Ovary (tissue), 9 donors: ENCODE measurements around the gene DAAM1. TPM values are rescaled to one million over a fixed set of nuclear protein-coding genes. Genes with fewer than 3 reads are reported as not detected.

Experiments
- DNase-seq, 5 donors: peaks; one replicate each; pipeline ENCODE4 v3.0.0-alpha.2; 2019 to 2020
- H3K27ac ChIP-seq, 2 donors: fragments of 200-600 bp; one replicate each; pipeline versions ENCODE4 v1.5.1 to v1.8.0; 2019 to 2022
- H3K27me3 ChIP-seq: fragments of 200-600 bp; one replicate; pipeline ENCODE4 v1.8.0; 2022
- H3K36me3 ChIP-seq: fragments of 200-600 bp; sonication (generic); one replicate; pipeline ENCODE4 v1.5.1; 2019
- H3K4me1 ChIP-seq: one replicate; pipeline ENCODE4 v1.8.1; 2013; ENCODE audit warnings: mild to moderate bottlenecking, moderate library complexity; ENCODE audit not compliant: insufficient read depth
- H3K4me3 ChIP-seq: fragments of 200-600 bp; sonication (generic); one replicate; pipeline ENCODE4 v1.5.1; 2017
- H3K9me3 ChIP-seq, 2 donors: fragments of 200-600 bp in 1 of 2; sonication (generic) in 1 of 2; one replicate each; pipeline versions ENCODE4 v1.5.1 to v1.8.1; 2013 to 2019; ENCODE audit warnings: mild to moderate bottlenecking in 1 of 2, moderate library complexity in 1 of 2
- CTCF ChIP-seq, 3 donors: fragments of 450-650 bp in 2 of 3; fragments of 200-600 bp in 1 of 3; IDR thresholded peaks; one replicate each; pipeline versions ENCODE4 v1.5.1 to v1.8.0; 2016 to 2022; ENCODE audit warnings: antibody characterized with exemption in 3 of 3, mild to moderate bottlenecking in 1 of 3
- EP300 ChIP-seq: sonication (generic); formaldehyde crosslinking; IDR thresholded peaks from one replicate; pipeline ENCODE4 v1.6.1; 2017; ENCODE audit warnings: antibody characterized with exemption
- POLR2A ChIP-seq: fragments of 450-650 bp; IDR thresholded peaks from one replicate; pipeline ENCODE4 v1.6.1; 2017; ENCODE audit warnings: antibody characterized with exemption, mild to moderate bottlenecking, moderate library complexity
- WGBS, 3 donors: extraction: QIAGEN DNeasy Blood & Tissue Kit in 1 of 3; methylation state at CpG; one replicate each; pipeline versions ENCODE4 v1.1.5 to v1.1.7; 2013 to 2017; 5-methylcytosine and 5-hydroxymethylcytosine counted together
- intact Hi-C, 4 donors: fragments of 100-400 bp; cut with DNase I; formaldehyde crosslinking; loops; one replicate each; pipeline versions ENCODE4 v1.11.0 to v1.15.1; 2022 to 2023
- polyA plus RNA-seq, 2 donors: library from polyadenylated mRNA; stranded (reverse); fragments of 200-250 nt in 1 of 2; fragments of 350-450 nt in 1 of 2; fragmentation: Illumina TruSeq in 1 of 2; extraction: RNeasy Lipid Tissue Mini Kit (QIAGEN cat#74804) in 1 of 2; gene quantifications; one replicate each; pipeline ENCODE4 v1.2.3, GENCODE V29; 2013 to 2014
- total RNA-seq, 7 donors: library from RNA; depleted of rRNA in 2 of 7; stranded (reverse); fragments of >200 nt in 2 of 7; fragmentation: NEBNext Ultra II Directional in 3 of 7; extraction: Animal tissue kit (Norgen Biotek cat#: 25700) in 3 of 7; gene quantifications; one replicate each; pipeline versions ENCODE4 v1.1.0 to v1.2.4, GENCODE V29; 2016 to 2023
- donor health status: DM: no; HTN: no; CAD: no; lungs with moderate emphysema.
- donor health status: DM: no; HTN: no; CAD: no.
- donor health status: Bipolar disorder and iron deficiency.
- donor health status: DM: yes; HTN: yes; CAD: no.
- donor health status: DM: no; HTN: no; CAD: no.
- donor health status: DM: yes; HTN: yes; CAD: no.

DAAM1 gene
- total and polyA plus RNA-seq, 9 donors: 19.0 to 83.3 (median 35.3) TPM

- TF ChIP-seq POLR2A: no peak
- no peak for TF ChIP-seq EP300
- no peak overlapping the region for H3K27ac ChIP-seq
- no peaks in the 10 kb centered on the region for H3K27me3 ChIP-seq
- DNase-seq: no peak
- H3K4me3 ChIP-seq: no peak overlapping the region
- H3K9me3 ChIP-seq: no peaks in the 10 kb centered on the region
- 85 to 90% (median 86%) methylated on average over 3 of the region's 3 CpGs for WGBS, 3 donors
- H3K36me3 ChIP-seq: no peaks in the 10 kb centered on the region
- intact Hi-C loops: loop anchor here in 1 of 4 donors (2.0 kb wide), 1 partner anchor 51 kb away; no protein-coding TSS in a partner anchor
- peaks cover 3% of the 10 kb centered on the region for H3K4me1 ChIP-seq
Observed at GRCh38 chr14:59229653-59230406, 41.4 kb downstream of the DAAM1 start.

GRCh38 chr14:59236195-59236594 is 47.7 kb downstream of the DAAM1 start:
- Histone ChIP-seq H3K9me3 (no peaks in the 10 kb centered on the region), H3K27ac (no peak overlapping the region), H3K4me3 (no peak overlapping the region), H3K4me1 (peaks cover 10% of the 10 kb centered on the region), H3K27me3 (no peaks in the 10 kb centered on the region), H3K36me3 (no peaks in the 10 kb centered on the region)
- 78 to 89% (median 88%) methylated on average over 4 of the region's 4 CpGs for WGBS, 3 donors
- TF ChIP-seq CTCF (IDR thresholded peaks at IDR 0.05): no peak
- no peak for TF ChIP-seq EP300
- TF ChIP-seq POLR2A: no peak
- DNase-seq: no peak
- intact Hi-C loops: no loop called here

GRCh38 chr14:59238216-59238615 is 49.7 kb downstream of the DAAM1 start:
- intact Hi-C loops: no loop called here
- no peak for DNase-seq
- TF ChIP-seq CTCF (IDR thresholded peaks at IDR 0.05): no peak
- TF ChIP-seq EP300: no peak
- no peak for TF ChIP-seq POLR2A
- Histone ChIP-seq H3K4me1 (peaks cover 10% of the 10 kb centered on the region), H3K27me3 (no peaks in the 10 kb centered on the region), H3K27ac (no peak overlapping the region), H3K4me3 (no peak overlapping the region), H3K36me3 (no peaks in the 10 kb centered on the region), H3K9me3 (no peaks in the 10 kb centered on the region)
- 85 to 87% (median 86%) methylated on average over 5 of the region's 5 CpGs for WGBS, 3 donors

GRCh38 chr14:59239022-59239421 is 50.6 kb downstream of the DAAM1 start:
- intact Hi-C loops: no loop called here
- no peak overlapping the region for H3K27ac ChIP-seq
- no peaks in the 10 kb centered on the region for H3K27me3 ChIP-seq
- no peaks in the 10 kb centered on the region for H3K9me3 ChIP-seq
- H3K4me1 ChIP-seq: peaks cover 10% of the 10 kb centered on the region
- TF ChIP-seq CTCF (IDR thresholded peaks at IDR 0.05) (no peak), EP300 (no peak), POLR2A (no peak)
- no peaks in the 10 kb centered on the region for H3K36me3 ChIP-seq
- H3K4me3 ChIP-seq: no peak overlapping the region
- no peak for DNase-seq

- intact Hi-C loops: no loop called here
- H3K4me1 ChIP-seq: peaks cover 10% of the 10 kb centered on the region
Observed at GRCh38 chr14:59240356-59240755, 51.9 kb downstream of the DAAM1 start.

More at GRCh38 chr14:59240356-59240755, 51.9 kb downstream of the DAAM1 start:
- Histone ChIP-seq H3K9me3 (no peaks in the 10 kb centered on the region), H3K27ac (no peak overlapping the region), H3K36me3 (no peaks in the 10 kb centered on the region), H3K4me3 (no peak overlapping the region), H3K27me3 (no peaks in the 10 kb centered on the region)
- DNase-seq: no peak
- no peak for TF ChIP-seq EP300
- TF ChIP-seq CTCF (IDR thresholded peaks at IDR 0.05): no peak
- no peak for TF ChIP-seq POLR2A
- whole genome bisulfite sequencing, 3 donors: 92 to 98% (median 94%) methylated on average over 2 of the region's 2 CpGs
